Progenitor cell of endocrine pancreas (in vitro differentiated cells): ENCODE results near the gene TM9SF1. TPM values are rescaled to one million over a fixed set of nuclear protein-coding genes. Genes with fewer than 3 reads are reported as not detected.
A peak's percentile ranks its signal among the peaks of the same experiment; 100 is the strongest.

Experiments
- DNase-seq: peaks from one replicate; pipeline ENCODE4 v3.0.0; 2021; ENCODE audit warnings: low spot score; ENCODE audit not compliant: unreplicated experiment
- H3K27ac Mint-ChIP-seq: 2 replicates; pipeline ENCODE4 v1.8.0; 2021; ENCODE audit warnings: mild to moderate bottlenecking, moderate library complexity, mixed read lengths
- H3K27me3 Mint-ChIP-seq: 2 replicates; pipeline ENCODE4 v1.8.0; 2021; ENCODE audit warnings: mixed read lengths
- H3K36me3 Mint-ChIP-seq: 2 replicates; pipeline ENCODE4 v1.8.0; 2022; ENCODE audit warnings: mixed read lengths; ENCODE audit not compliant: insufficient read depth
- H3K4me1 Mint-ChIP-seq: 2 replicates; pipeline ENCODE4 v1.8.0; 2021; ENCODE audit warnings: low read depth, mixed read lengths
- H3K4me3 Mint-ChIP-seq: 2 replicates; pipeline ENCODE4 v1.8.0; 2021; ENCODE audit warnings: low read depth, mild to moderate bottlenecking, moderate library complexity, mixed read lengths
- H3K9me3 Mint-ChIP-seq: 2 replicates; pipeline ENCODE4 v1.8.0; 2021; ENCODE audit warnings: low read depth, mixed read lengths
- total RNA-seq: library from RNA; stranded (reverse); gene quantifications from 2 replicates; pipeline ENCODE4 v1.2.1, GENCODE V29; 2021
- TF ChIP-seq, protein P1 (sequence below): fragments of 200-600 bp; sonication (generic); IDR thresholded peaks from one replicate; pipeline ENCODE4 v1.5.0; 2021; ENCODE audit warnings: antibody characterized with exemption, mild to moderate bottlenecking; ENCODE audit not compliant: unreplicated experiment

Gene TM9SF1
- total RNA-seq, 1 donor from 2014 or later: 56.2 TPM

DNA sequence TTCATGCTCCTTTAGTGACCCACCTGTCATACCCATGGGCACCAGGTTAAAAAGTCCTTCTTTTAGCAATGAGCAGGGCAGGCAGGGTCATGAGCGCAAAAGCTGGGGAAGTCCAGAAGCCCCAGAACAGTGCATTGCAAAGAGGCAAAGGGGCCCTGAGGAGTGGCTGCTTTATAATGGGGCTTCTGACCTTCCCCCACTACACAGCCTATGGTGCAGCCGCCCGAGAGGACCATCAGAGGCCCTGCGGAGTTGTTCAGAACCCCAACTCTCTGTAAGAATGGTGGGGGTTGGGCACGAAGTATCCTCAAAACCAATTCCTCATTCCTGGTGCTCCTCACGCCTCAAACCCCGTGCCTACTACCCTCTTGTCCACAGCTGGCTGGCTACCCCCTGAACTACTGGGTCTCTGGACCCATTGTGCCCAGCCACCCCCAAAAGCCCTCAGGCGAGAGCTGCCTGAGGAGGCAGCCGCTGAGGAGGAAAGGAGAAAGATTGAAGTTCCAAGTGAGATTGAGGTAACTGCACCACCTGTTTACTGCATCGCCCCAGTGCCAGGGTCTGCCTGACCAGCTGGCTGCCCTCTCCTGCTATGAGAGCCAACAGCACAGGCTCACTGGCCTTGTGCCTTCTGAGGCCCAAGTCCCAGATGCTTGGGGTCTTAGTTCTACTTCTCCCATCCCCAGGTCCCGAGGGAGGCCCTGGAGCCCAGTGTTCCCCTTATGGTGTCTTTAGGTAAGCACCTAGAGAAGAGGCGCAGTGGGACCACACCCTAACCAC is 16.7 kb downstream of the TM9SF1 start:
- no peak overlapping the region for H3K4me3 Mint-ChIP-seq
- TF ChIP-seq, protein P1, sequence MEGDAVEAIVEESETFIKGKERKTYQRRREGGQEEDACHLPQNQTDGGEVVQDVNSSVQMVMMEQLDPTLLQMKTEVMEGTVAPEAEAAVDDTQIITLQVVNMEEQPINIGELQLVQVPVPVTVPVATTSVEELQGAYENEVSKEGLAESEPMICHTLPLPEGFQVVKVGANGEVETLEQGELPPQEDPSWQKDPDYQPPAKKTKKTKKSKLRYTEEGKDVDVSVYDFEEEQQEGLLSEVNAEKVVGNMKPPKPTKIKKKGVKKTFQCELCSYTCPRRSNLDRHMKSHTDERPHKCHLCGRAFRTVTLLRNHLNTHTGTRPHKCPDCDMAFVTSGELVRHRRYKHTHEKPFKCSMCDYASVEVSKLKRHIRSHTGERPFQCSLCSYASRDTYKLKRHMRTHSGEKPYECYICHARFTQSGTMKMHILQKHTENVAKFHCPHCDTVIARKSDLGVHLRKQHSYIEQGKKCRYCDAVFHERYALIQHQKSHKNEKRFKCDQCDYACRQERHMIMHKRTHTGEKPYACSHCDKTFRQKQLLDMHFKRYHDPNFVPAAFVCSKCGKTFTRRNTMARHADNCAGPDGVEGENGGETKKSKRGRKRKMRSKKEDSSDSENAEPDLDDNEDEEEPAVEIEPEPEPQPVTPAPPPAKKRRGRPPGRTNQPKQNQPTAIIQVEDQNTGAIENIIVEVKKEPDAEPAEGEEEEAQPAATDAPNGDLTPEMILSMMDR: no peak
- H3K4me1 Mint-ChIP-seq: peaks cover 13% of the 10 kb centered on the region
- no peak for DNase-seq
- no peaks in the 10 kb centered on the region for H3K9me3 Mint-ChIP-seq
- H3K27ac Mint-ChIP-seq: peak overlapping the region; percentile 87
- no peaks in the 10 kb centered on the region for H3K27me3 Mint-ChIP-seq
- peaks cover 39% of the 10 kb centered on the region for H3K36me3 Mint-ChIP-seq

DNA sequence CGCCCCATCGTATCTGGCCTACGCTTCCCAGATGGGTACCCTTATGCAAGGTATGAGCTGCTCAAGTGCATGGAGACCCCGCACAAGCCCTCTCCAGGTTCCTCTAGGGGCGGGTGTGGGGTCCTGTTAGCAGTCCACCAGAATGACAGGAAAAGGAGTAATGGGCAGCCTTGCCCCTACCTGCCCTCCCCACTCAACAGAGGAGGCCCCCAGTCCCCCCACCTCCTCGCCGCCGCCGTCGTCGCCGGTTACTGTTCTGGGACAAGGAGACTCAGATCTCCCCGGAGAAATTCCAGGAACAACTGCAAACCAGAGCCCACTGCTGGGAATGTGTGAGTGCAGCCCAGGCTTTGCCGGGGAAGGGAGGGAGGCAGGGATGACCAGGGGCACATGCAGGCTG is 17.4 kb downstream of the TM9SF1 start:
- H3K4me1 Mint-ChIP-seq: peaks cover 19% of the 10 kb centered on the region
- peaks cover 37% of the 10 kb centered on the region for H3K36me3 Mint-ChIP-seq
- no peaks in the 10 kb centered on the region for H3K27me3 Mint-ChIP-seq
- H3K4me3 Mint-ChIP-seq: no peak overlapping the region
- peak overlapping the region; percentile 84 for H3K27ac Mint-ChIP-seq
- DNase-seq: no peak
- TF ChIP-seq, protein P1: no peak
- no peaks in the 10 kb centered on the region for H3K9me3 Mint-ChIP-seq

DNA sequence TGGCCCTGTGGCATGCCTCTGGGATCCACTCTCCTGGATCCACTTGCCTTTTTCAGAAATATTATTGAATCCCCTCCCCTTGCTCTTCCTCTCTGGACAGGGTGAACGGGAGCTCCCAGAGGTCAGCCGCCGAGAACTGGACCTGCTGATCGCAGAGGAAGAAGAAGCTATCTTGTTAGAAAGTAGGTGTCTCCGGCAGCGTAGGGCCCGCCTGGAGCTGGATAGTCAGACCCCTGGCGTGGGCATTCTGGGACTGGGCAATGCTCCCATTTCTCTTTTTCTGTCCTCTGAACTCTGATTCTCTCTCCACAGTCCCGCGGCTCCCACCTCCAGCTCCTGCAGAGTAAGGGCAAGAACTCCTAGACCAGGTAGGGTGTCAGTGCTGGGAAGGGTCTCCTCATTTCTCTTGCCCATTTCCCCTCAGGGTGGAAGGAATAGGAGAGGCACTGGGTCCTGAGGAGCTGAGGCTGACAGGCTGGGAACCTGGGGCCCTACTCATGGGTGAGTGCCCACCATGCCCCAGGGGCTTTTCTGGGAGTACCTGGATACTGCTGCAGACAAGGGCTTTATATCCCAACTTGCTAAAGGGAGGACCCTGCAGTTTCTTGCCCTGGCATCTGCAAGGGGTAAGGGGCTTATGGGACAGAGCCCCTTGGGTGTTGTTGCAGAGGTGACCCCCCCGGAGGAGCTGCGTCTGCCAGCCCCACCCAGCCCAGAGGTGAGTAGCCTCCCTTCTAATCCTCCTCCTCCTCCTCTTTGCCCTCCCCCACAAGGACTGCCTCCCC is 18.0 kb downstream of the TM9SF1 start:
- Mint-ChIP-seq H3K27me3 (no peaks in the 10 kb centered on the region), H3K9me3 (no peaks in the 10 kb centered on the region), H3K36me3 (peaks cover 37% of the 10 kb centered on the region), H3K27ac (peak overlapping the region; percentile 84), H3K4me3 (peak overlapping the region; percentile 16), H3K4me1 (peaks cover 20% of the 10 kb centered on the region)
- TF ChIP-seq, protein P1: no peak
- DNase-seq: no peak

DNA sequence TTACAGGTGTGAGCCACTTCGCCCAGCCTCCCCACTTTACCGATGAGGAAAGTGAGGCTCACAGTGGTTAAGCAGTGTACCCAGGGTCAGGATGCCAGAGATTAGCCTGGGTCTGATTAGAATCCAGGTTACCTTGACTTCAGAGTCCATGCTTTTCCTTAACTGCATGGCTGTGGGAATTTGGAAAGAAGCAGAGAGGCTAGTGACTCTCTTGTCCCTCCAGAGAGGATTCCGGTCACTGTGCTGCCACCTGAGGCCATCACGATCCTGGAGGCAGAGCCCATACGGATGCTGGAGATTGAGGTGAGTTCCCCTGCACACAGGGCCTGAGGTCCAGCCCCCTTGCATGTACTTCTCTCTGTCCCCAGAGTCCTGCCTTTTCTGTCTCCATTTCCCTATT is 18.6 kb downstream of the TM9SF1 start:
- Mint-ChIP-seq H3K36me3 (peaks cover 37% of the 10 kb centered on the region), H3K27ac (no peak overlapping the region), H3K9me3 (no peaks in the 10 kb centered on the region), H3K4me1 (peaks cover 20% of the 10 kb centered on the region), H3K4me3 (no peak overlapping the region), H3K27me3 (no peaks in the 10 kb centered on the region)
- DNase-seq: no peak
- TF ChIP-seq, protein P1: no peak

DNA sequence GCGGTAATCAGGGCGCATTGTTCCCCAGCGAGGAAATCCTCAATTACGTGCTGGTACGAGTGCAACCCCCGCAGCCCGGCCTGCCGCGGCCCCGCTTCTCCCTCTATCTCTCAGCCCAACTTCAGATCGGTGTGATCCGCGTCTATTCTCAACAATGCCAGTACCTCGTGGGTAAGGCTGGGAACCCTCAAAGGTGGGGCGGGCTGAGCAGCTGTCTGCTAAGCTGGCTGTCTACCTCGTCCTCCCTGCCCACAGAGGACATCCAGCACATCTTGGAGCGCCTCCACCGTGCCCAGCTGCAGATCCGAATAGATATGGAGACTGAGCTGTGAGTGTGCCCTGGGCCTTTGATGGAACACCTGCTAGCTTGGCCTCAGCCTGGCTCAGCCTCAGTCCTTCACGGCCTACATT is 22.4 kb downstream of the TM9SF1 start:
- peak overlapping the region; percentile 94 for H3K27ac Mint-ChIP-seq
- H3K4me1 Mint-ChIP-seq: peaks cover 22% of the 10 kb centered on the region
- peak overlapping the region; percentile 89 for H3K4me3 Mint-ChIP-seq
- H3K27me3 Mint-ChIP-seq: no peaks in the 10 kb centered on the region
- no peak for DNase-seq
- H3K9me3 Mint-ChIP-seq: no peaks in the 10 kb centered on the region
- TF ChIP-seq, protein P1: no peak
- H3K36me3 Mint-ChIP-seq: peaks cover 25% of the 10 kb centered on the region
